NCI-H1105 treated with DMSO at 0.1 percent for 48 hours (cell line): ENCODE results near the gene STK38.

Experiments used
- DNase-seq: peaks from one replicate; lab custom pipeline; 2025; lab: John Stamatoyannopoulos, UW

The STK38 gene

GRCh38 chr6:36523451-36523850 lies 23.8 kb downstream of the STK38 start:
- no peak for DNase-seq

GRCh38 chr6:36519352-36519751 lies 27.9 kb downstream of the STK38 start:
- peak; percentile 15 for DNase-seq

GRCh38 chr6:36517408-36517807 lies 29.9 kb downstream of the STK38 start:
- no peak for DNase-seq

- DNase-seq = no peak
Observed at GRCh38 chr6:36516988-36517387, 30.3 kb downstream of the STK38 start.

GRCh38 chr6:36516559-36516958 lies 30.7 kb downstream of the STK38 start:
- DNase-seq = no peak

GRCh38 chr6:36515844-36516243 lies 31.4 kb downstream of the STK38 start:
- peak; percentile 40 for DNase-seq

GRCh38 chr6:36514554-36515456 lies 32.5 kb downstream of the STK38 start:
- DNase-seq = peak; percentile 11

GRCh38 chr6:36510365-36510764 lies 36.9 kb downstream of the STK38 start:
- no peak for DNase-seq

GRCh38 chr6:36508532-36508931 lies 38.7 kb downstream of the STK38 start:
- no peak for DNase-seq

GRCh38 chr6:36506611-36507010 lies 40.7 kb downstream of the STK38 start:
- no peak for DNase-seq

GRCh38 chr6:36505744-36506534 lies 41.3 kb downstream of the STK38 start:
- DNase-seq = no peak

GRCh38 chr6:36504982-36505381 lies 42.3 kb downstream of the STK38 start:
- no peak for DNase-seq

- no peak for DNase-seq
Observed at GRCh38 chr6:36504181-36504580, 43.1 kb downstream of the STK38 start.

- DNase-seq = no peak
Observed at GRCh38 chr6:36501686-36502085, 45.6 kb downstream of the STK38 start.

- DNase-seq = no peak
Observed at GRCh38 chr6:36499918-36500317, 47.4 kb downstream of the STK38 start.

- no peak for DNase-seq
Observed at GRCh38 chr6:36495086-36495485, 52.2 kb downstream of the STK38 start.

GRCh38 chr6:36493859-36494258 lies 53.4 kb downstream of the STK38 start:
- no peak for DNase-seq

GRCh38 chr6:36493319-36493718 lies 54.0 kb downstream of the STK38 start:
- no peak for DNase-seq

- no peak for DNase-seq
Observed at GRCh38 chr6:36492621-36493020, 54.7 kb downstream of the STK38 start.

- peak; percentile 28 for DNase-seq
Observed at GRCh38 chr6:36492092-36492491, 55.2 kb downstream of the STK38 start.

GRCh38 chr6:36491378-36491965 lies 55.8 kb downstream of the STK38 start:
- DNase-seq = no peak

GRCh38 chr6:36489426-36489825 lies 57.9 kb downstream of the STK38 start:
- no peak for DNase-seq

- DNase-seq = no peak
Observed at GRCh38 chr6:36488221-36488620, 59.1 kb downstream of the STK38 start.
